HG03571 (cell line): ENCODE results near the gene PNLIPRP2.

Experiments
- ATAC-seq: cut with Tn5 transposase; IDR thresholded peaks from one replicate; pipeline ENCODE4 v1.9.1; 2021; ENCODE audit not compliant: unreplicated experiment

PNLIPRP2 gene

GRCh38 chr10:116654816-116655215 is 34.1 kb downstream of the PNLIPRP2 start:
- no peak for ATAC-seq

- ATAC-seq: no peak
These were observed 34.8 kb downstream of the PNLIPRP2 start for GRCh38 chr10:116655568-116655967.

- ATAC-seq: no peak
These were observed 35.3 kb downstream of the PNLIPRP2 start for GRCh38 chr10:116656044-116656443.

- ATAC-seq: no peak
These were observed 37.3 kb downstream of the PNLIPRP2 start for GRCh38 chr10:116657863-116658551.

GRCh38 chr10:116659049-116659670 is 38.4 kb downstream of the PNLIPRP2 start:
- ATAC-seq: no peak

- no peak for ATAC-seq
These were observed 40.1 kb downstream of the PNLIPRP2 start for GRCh38 chr10:116660860-116661259.

- no peak for ATAC-seq
These were observed 42.6 kb downstream of the PNLIPRP2 start for GRCh38 chr10:116663342-116663741.

- no peak for ATAC-seq
These were observed 43.9 kb downstream of the PNLIPRP2 start for GRCh38 chr10:116664631-116665030.

- ATAC-seq: no peak
These were observed 44.9 kb downstream of the PNLIPRP2 start for GRCh38 chr10:116665541-116666125.

- ATAC-seq: no peak
These were observed 46.7 kb downstream of the PNLIPRP2 start for GRCh38 chr10:116667484-116667883.

GRCh38 chr10:116668018-116668417 is 47.3 kb downstream of the PNLIPRP2 start:
- no peak for ATAC-seq

- ATAC-seq: no peak
These were observed 47.7 kb downstream of the PNLIPRP2 start for GRCh38 chr10:116668446-116668845.

GRCh38 chr10:116669080-116669479 is 48.3 kb downstream of the PNLIPRP2 start:
- ATAC-seq: no peak

- ATAC-seq: no peak
These were observed 49.3 kb downstream of the PNLIPRP2 start for GRCh38 chr10:116669832-116670644.

GRCh38 chr10:116670706-116671105 is 50.0 kb downstream of the PNLIPRP2 start:
- no peak for ATAC-seq

- ATAC-seq: no peak
These were observed 50.6 kb downstream of the PNLIPRP2 start for GRCh38 chr10:116671274-116671926.

- ATAC-seq: no peak
These were observed 52.1 kb downstream of the PNLIPRP2 start for GRCh38 chr10:116672891-116673290.

GRCh38 chr10:116673866-116674265 is 53.1 kb downstream of the PNLIPRP2 start:
- ATAC-seq: no peak

- no peak for ATAC-seq
These were observed 54.2 kb downstream of the PNLIPRP2 start for GRCh38 chr10:116674901-116675423.

GRCh38 chr10:116676118-116676517 is 55.4 kb downstream of the PNLIPRP2 start:
- ATAC-seq: no peak

- no peak for ATAC-seq
These were observed 55.9 kb downstream of the PNLIPRP2 start for GRCh38 chr10:116676633-116677032.
